ENCODE data around the gene CAMK2A. TPM values are rescaled to one million over a fixed set of nuclear protein-coding genes. Genes with fewer than 3 reads are reported as not detected.

CAMK2A gene
- polyA plus RNA-seq, 1 donor (not counting 4 experiments of a cell fraction or from before 2014, with no cell fraction given) = 0.05 TPM

GRCh38 chr5:150271296-150271692, 18.3 kb downstream of the CAMK2A start:
- Histone ChIP-seq H3K9me1 (ENCODE audit: control insufficient read depth, extremely low read depth, insufficient read depth, low read length) (no peaks in the 10 kb centered on the region), H3K36me3 (ENCODE audit: control insufficient read depth in 2 of 2, extremely low read depth in 1 of 2, insufficient read depth in 2 of 2, low read length in 2 of 2) (no peaks in the 10 kb centered on the region), H3K9ac (ENCODE audit: control insufficient read depth, extremely low read depth, insufficient read depth, low read length) (no peak overlapping the region), H4K20me1 (ENCODE audit: control insufficient read depth, extremely low read depth, insufficient read depth, low read length) (no peaks in the 10 kb centered on the region), H3K27ac (ENCODE audit: control insufficient read depth, insufficient read depth, low read length) (no peak overlapping the region), H2AFZ (ENCODE audit: control insufficient read depth, low read length) (no peak overlapping the region), H3K4me1 (ENCODE audit: control insufficient read depth, extremely low read depth, insufficient read depth, low read length) (peaks cover 3% of the 10 kb centered on the region), H3K4me2 (ENCODE audit: control insufficient read depth, extremely low read depth, insufficient read depth, low read depth, low read length) (no peak overlapping the region), H3K79me2 (ENCODE audit: control insufficient read depth, insufficient read depth, low read length) (no peaks in the 10 kb centered on the region), H3K27me3 (ENCODE audit: control insufficient read depth, extremely low read depth, insufficient read depth, low read length) (no peaks in the 10 kb centered on the region), H3K9me3 (ENCODE audit: control insufficient read depth, low read depth, low read length) (no peaks in the 10 kb centered on the region), H3K4me3 (ENCODE audit: control insufficient read depth in 2 of 3, extremely low read depth in 1 of 3, insufficient read depth in 2 of 3, low read depth in 1 of 3, low read length in 3 of 3) (no peak overlapping the region)
- dilution Hi-C loops (cut with MboI; ENCODE audit: extremely low pct_ligation_motif_present, low sequenced_read_pairs) = no loop called here
- FAIRE-seq (no peak), DNase-seq (ENCODE audit: low read depth, low spot score) (no peak)
- TF ChIP-seq, protein P1, sequence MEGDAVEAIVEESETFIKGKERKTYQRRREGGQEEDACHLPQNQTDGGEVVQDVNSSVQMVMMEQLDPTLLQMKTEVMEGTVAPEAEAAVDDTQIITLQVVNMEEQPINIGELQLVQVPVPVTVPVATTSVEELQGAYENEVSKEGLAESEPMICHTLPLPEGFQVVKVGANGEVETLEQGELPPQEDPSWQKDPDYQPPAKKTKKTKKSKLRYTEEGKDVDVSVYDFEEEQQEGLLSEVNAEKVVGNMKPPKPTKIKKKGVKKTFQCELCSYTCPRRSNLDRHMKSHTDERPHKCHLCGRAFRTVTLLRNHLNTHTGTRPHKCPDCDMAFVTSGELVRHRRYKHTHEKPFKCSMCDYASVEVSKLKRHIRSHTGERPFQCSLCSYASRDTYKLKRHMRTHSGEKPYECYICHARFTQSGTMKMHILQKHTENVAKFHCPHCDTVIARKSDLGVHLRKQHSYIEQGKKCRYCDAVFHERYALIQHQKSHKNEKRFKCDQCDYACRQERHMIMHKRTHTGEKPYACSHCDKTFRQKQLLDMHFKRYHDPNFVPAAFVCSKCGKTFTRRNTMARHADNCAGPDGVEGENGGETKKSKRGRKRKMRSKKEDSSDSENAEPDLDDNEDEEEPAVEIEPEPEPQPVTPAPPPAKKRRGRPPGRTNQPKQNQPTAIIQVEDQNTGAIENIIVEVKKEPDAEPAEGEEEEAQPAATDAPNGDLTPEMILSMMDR (optimal IDR thresholded peaks at IDR 0.05 in 1 of 3, IDR thresholded peaks at IDR 0.05 in 1 of 3, conservative IDR thresholded peaks at IDR 0.05 in 1 of 3; ENCODE audit: extremely low read depth in 1 of 3, insufficient read depth in 2 of 3, low read length in 3 of 3) = no peak
- no peak for TF ChIP-seq EZH2 (IDR thresholded peaks at IDR 0.05; ENCODE audit: low read length)

- Histone ChIP-seq H3K9ac (ENCODE audit: control insufficient read depth, extremely low read depth, insufficient read depth, low read length) (no peak overlapping the region), H3K4me3 (ENCODE audit: control insufficient read depth in 2 of 3, extremely low read depth in 1 of 3, insufficient read depth in 2 of 3, low read depth in 1 of 3, low read length in 3 of 3) (no peak overlapping the region), H3K4me1 (ENCODE audit: control insufficient read depth, extremely low read depth, insufficient read depth, low read length) (peaks cover 3% of the 10 kb centered on the region), H2AFZ (ENCODE audit: control insufficient read depth, low read length) (no peak overlapping the region), H3K36me3 (ENCODE audit: control insufficient read depth in 2 of 2, extremely low read depth in 1 of 2, insufficient read depth in 2 of 2, low read length in 2 of 2) (no peaks in the 10 kb centered on the region), H3K4me2 (ENCODE audit: control insufficient read depth, extremely low read depth, insufficient read depth, low read depth, low read length) (no peak overlapping the region), H3K27ac (ENCODE audit: control insufficient read depth, insufficient read depth, low read length) (no peak overlapping the region), H3K9me1 (ENCODE audit: control insufficient read depth, extremely low read depth, insufficient read depth, low read length) (no peaks in the 10 kb centered on the region), H4K20me1 (ENCODE audit: control insufficient read depth, extremely low read depth, insufficient read depth, low read length) (no peaks in the 10 kb centered on the region), H3K27me3 (ENCODE audit: control insufficient read depth, extremely low read depth, insufficient read depth, low read length) (no peaks in the 10 kb centered on the region), H3K79me2 (ENCODE audit: control insufficient read depth, insufficient read depth, low read length) (no peaks in the 10 kb centered on the region), H3K9me3 (ENCODE audit: control insufficient read depth, low read depth, low read length) (no peaks in the 10 kb centered on the region)
- no peak for TF ChIP-seq EZH2 (IDR thresholded peaks at IDR 0.05; ENCODE audit: low read length)
- TF ChIP-seq, protein P1 (optimal IDR thresholded peaks at IDR 0.05 in 1 of 3, IDR thresholded peaks at IDR 0.05 in 1 of 3, conservative IDR thresholded peaks at IDR 0.05 in 1 of 3; ENCODE audit: extremely low read depth in 1 of 3, insufficient read depth in 2 of 3, low read length in 3 of 3) = no peak
- dilution Hi-C loops (cut with MboI; ENCODE audit: extremely low pct_ligation_motif_present, low sequenced_read_pairs) = no loop called here
- DNase-seq (ENCODE audit: low read depth, low spot score) (no peak), FAIRE-seq (no peak)
Observed at GRCh38 chr5:150270541-150271295, 18.9 kb downstream of the CAMK2A start.
